Measurements from ENCODE around the gene TPM3.

TPM3 gene

DNA sequence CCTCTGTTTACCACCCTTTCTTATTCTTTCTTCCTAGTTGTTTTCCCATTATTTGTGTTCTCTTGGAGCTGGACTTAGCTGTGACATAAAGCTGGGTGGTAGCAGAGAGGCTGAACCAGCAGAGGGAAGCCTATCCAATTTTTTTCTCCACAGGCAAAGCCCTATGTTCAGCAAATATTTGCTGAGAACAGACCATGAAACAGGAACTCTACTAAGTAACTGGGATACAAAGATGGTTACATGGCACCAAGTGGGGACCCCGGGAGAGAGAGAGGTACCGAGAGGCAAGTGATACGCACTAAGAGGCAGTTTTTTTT, 7.6 kb upstream of the TPM3 start:
- DNase-seq, result no peak

DNA sequence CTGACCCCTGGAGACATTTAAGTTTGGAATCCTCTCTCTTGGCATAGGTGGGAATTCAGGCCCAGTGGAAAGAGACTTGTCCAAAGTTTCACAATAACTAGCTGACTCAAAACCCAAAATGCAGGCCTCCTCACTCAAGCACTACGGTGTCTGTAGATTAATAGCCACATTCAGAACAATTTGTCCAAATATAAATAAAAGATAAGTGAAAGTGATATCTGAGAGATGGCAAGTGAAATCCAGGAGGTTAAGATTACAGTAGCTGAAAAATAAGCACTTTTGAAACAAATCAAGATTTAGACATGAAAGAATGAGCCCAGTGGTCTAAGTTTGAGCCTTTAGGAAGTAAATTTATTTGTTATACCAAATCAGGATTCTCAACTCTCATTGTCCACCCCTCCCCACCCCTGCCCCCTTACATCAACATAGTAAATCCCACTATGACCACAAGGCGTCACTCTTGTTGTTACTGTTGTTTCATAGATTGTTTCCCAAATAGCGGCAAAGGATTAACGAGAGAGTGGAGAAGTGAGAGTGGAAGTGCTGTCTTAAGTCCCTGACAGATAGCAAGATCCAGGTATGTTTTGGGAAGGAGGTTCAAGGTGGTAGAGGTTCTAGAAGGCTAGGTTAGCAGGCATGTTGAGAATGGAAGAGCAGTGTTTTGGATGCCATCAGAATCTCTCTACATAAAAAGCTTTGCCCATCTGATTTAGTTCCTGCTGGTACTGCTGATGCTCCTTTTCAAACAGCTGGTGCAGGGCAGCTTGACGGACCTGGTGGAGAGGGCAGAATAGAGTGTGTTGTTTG, 7.1 kb upstream of the TPM3 start:
- DNase-seq, result no peak

DNA sequence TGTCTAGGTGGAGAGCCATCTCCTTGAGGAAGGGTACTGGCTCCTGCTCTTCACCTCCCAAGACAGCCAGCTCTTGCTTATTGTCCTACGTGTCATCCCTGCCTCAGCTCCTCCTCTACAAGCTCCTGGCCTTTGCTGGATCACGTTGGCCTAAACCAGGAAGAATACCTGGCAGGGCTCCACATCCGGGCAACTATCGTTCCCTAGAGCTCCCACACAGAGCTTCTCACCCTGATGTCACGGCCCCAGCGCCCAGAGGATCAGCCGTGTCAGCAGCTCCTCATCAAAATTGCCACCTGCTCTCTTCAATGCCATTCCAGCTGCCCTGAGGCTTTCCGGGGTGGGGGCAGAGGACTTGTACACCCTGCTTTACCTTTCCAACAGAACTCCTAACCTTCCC, 1.9 kb upstream of the TPM3 start:
- DNase-seq, result no peak

DNA sequence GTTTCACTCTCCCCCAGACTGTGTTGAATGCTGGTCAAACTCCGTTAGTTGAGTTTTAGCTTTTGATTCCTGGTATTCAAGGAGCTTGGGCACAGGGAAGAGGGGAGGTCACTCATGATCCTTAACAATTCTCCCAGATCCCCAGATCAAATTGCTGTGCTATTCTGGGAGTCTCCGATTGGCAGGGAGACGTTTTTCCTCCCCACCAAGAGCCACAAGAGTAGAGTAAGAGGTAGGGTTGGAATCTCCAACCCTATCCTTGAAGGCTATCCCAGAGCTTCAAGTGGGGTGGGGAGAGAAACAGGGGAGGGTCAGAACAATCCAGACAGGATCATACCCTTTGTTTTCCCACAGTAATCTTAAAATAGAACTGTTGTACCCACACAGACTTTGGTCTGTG, 576 bp upstream of the TPM3 start:
- no peak for DNase-seq

DNA sequence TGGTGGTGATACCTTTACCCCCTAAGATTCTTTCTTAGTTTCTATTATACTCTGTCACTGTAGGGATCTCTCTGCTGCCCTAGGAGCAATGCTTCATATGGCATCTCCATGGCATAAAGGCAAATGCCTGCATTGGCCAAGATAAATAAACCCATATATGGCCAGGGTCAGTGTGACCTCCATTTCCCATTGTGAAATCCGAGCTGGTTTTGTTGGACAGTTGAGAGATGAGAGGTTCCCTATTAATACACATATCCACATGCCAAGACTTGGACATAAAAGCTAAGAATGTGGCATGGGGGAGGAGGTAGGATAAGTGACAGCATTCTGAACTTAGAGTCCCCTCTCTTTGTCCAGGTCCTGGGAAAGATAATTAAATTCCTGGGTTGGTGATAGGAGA, 1.4 kb downstream of the TPM3 start:
- DNase-seq, result no peak

DNA sequence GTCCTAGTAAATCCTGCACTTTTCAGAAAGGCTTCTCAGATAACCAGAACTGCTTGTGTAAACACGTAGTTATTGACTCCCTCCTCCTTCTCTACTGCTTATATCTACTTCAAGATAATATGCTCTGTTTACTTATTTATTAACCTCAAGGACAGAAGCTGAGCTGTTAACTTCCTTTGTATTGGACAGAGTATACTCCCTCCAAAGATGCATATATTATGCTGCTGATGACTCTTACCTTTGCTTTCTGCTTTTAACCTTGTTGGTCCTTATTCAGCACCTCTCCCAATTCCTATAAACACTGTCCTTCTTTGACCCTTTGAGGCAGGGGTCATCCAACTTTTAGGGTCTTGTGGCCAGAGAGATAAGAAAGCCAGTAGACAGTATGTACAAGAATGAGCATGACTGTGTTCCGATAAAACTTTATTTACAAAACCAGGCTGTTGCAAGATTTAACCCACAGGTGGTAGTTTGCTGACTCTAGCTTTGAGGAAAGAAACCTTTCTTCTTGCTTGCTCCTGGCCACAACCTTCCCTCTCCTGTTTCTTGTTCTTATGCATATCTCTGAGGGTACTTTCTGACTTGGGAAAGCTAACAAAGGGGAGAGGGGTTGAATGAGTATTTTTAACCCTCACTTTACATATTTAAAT, 4.9 kb downstream of the TPM3 start:
- no peak for DNase-seq

DNA sequence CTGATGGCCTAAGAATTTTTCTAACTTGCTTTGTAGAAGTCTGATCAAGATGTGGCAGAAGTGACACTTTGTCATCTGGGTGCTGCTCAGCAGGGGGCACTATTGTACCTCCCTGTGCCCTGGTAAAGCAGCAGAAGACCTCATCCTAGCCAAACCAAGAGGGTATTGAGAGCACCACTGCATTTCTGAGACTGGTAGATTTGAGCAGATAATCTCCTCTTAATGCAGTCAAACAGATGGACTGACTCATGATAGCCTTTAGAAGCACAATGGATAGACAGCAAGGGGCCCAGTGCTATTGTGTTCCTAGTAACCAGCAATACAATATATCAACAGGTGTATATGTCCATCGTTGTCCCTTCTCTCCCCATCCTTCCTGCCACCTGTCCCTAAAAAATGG, 5.7 kb downstream of the TPM3 start:
- DNase-seq, result no peak

DNA sequence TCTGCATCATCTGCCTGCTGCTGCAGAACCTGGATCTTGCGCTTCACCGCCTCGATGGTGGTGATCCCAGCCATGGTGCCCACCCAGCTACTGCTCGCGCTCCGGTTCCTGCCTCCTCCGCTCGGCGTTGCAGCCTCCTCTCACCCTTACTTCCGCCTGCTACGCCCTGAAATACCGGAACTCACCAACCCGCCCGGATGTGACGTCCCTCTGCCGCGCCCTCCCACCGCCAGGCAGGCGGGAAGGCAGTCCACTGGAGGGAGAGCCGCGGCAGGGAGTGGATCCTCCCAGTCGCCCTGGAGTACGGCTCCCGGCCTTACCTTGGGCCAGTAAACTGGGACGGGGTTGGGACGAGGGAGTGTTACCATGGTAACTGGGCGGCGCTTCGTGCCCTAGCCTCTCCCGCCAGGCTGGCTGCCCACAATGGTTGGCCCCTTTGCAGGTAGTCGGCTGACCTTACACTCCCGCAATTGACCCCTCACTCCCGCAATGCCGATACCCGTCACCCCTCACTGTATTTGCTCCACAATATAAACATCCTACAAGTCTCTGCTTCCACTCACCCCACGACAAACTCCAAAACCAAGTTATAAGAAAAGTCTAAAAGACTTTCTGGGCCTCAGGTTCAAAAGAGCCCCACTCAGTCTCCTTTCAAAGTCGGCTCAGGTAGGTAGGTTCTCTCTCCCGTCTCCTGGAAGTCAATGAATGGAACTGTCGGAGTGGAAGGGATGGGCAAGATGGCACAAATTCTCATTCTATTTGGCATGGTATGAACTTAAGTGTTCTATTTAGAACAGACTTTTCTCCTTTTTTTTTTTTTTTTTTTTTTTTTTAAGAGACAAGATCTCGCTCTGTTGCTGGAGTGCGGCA, 8.6 kb downstream of the TPM3 start:
- peak; percentile 98 for DNase-seq

DNA sequence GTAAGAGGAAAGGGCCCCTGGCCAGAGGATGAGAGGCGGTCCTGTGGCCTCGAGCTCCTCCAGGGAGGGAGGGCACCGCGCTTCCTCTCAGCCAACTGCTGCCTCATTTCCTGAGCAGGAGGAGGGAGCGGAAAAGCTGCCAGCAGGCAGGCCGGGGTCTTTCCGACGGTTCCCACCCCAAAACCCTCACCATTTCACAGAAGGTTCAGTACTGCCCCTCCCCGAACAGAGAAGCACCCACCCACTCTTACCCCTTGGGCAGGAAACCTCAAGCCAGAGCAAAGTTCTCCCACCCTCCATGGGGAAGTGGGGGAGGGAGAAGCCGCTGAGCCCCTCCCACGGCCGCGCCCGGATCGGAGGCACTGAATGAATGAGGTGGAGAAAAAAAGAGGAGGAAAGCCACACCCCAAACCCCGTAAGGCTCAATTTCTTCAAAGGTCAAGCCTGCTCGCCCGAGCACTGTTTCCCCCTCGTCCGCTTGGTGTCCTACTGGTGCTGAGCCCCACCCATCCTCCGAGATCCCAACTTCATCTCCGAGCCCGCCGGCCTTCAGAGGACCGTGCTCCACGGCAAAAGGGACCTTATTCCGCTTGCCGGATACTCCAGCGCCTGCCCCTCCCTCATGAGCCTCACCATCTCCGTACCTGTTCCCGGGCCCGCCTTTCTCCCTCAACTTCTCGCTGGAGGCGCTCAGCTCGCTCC, 9.4 kb downstream of the TPM3 start:
- peak; percentile 83 for DNase-seq

DNA sequence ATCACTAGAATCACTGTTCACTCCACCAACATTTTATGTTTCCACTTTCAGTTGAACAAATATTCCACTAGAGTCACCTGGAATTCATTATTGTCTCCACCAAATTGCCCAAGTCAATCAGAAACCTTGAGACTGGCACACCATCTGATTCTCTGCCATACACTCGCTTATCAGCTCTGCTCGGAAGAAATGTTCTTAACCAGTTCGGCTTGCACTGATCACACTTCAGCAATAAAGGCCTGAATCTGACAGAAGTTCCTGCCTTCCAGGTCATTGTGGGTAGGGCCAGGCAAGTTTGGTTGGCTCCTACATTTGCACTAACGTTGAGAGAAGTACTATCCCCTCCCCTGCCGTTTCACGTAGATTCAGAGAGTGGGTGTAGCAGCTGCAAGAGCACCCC, 10.0 kb downstream of the TPM3 start:
- no peak for DNase-seq

DNA sequence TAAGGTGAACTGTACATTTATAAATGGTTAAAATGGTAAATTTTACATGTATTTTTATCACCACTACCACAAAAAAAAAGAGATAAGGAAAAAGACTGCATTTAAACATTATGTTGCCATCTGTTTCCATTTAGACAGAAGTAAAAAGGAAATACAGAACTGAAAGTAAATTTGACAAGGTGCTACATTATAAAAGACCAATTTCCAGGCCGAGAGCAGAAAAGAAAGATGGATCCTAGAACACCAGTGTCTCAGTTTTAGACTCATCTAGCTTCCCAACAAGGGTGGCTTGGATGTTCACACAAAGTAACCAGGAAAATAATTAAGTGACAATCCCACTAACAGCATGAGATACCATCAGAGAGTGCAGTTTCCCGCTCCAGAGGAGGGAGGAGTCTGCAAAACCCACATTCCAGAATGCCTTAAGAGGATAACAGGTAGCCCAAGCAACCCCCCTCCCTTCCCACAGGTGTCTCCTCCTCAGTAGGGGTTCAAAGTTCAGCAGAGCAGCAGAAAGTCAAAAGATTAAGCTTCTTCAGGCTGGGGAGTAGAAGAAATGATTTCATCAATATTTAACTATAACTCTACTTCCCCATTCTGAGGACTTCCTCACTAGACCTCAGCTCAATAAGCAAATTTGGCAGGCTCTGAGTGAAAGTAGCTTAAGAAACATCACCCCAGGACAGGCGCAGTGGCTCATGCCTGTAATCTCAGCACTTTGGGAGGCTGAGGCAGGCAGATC, 11.8 kb downstream of the TPM3 start:
- no peak for DNase-seq

DNA sequence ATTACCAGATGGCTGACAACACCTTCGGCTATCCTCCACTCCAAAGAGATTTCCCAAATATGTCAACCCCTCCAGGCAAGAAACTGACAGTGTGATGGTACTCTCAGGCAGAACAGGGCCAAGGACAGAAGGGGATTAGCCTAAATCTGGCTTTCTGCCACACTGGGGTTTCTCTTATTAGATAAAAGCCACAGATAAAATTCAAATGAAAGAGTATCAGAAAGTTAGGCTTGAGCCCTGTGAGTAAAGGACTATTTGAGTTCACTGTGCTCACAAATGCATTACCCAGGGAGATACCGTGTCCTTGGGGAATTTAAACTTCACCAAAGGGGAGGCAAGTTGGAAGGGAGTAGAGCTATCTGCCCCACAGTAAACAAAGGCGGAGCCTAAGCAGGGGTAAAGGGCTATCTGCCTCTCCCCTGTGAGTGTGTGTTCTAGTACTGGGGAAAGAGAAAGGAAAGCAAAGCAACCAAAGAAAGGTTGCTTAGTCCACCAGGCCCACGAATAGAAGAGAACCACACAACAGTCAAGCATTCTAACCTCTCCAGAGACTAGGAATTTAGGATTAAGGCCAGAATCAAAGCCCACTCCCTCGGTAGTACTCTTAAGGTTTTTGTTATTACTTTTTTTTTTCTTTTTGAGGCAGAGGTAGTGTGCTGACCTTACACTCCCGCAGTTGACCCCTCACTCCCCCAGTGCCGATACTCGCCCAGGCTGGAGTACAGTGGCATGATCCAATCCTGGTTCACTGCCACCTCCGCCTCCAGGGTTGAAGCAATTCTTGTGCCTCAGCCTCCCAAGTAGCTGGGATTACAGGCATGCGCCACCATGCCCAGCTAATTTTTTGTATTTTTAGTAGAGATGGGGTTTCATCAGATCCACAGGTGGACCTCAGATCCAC, 12.7 kb downstream of the TPM3 start:
- DNase-seq, result no peak

DNA sequence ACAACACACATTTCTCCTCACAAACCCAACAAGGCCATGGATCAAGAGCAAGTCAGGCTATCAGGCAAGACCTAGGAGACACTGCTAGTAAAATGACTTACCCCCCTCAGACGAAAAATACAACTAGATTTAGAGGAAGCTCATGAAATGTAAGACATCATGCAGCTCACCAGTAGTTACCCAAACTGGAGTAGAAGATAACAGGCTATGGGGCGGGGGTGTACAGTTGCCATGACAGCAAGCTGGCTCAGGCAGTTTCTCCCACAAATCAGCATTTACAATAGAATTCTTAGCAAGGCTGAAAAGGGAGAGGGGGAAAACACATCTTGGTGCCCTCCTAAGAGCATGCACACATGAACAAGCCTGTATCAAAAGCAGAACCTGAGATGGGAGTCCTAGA, 13.9 kb downstream of the TPM3 start:
- DNase-seq, result no peak

DNA sequence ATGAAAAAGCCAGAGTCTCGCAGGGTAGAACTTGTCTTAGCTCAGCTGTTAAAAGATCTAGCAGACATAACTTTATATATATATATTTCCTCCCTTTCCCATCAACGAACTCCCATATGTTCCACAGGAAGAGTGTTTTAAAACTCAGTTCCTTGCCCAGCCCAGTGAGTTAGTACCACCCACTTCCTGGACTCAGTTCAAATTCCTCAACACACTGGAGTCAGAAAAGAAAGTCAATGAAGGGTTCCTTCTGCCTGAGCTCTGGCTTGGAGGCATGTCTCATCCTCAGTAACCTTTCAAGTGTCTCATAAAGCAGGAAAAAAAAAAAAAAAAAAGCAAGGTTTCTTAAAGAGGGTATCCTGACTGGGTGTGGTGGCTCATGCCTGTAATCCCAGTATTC, 15.6 kb downstream of the TPM3 start:
- DNase-seq, result no peak

DNA sequence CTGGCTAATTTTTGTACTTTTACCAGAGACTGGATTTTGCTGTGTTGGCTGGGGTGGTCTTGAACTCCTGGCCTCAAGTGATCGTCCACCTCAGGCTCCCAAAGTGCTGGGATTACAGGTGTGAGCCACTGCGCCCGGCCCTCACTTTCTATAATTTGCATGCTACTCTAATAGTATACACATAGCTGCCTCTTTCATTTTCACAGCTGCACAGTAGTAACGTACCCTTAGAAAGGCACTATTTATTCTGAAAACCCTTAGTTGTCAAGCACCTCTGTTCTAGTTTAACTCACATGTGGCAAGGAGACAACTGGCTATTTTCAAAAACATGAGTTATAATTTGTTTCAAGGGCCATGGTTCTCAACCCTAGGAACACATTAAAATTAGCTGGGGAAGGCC, 17.2 kb downstream of the TPM3 start:
- no peak for DNase-seq

DNA sequence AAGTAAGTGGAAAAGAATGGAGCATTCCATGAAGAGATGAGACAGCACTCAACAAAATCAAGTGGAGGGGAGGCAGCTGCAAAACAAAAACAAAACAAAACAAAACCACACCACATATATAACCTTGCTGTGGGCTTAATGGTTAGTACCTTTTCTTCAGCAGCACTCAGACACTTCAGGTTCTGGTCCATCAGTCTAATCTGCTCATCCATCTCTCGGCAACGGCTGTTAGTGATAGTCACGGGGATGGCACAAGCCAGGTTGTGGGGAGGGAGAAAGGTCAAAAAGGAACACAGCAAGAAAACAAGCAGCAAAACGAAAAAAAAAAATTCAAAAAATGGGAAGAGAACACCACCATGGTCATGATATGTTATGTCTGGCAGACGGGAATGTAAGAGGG, 20.0 kb downstream of the TPM3 start:
- no peak for DNase-seq

DNA sequence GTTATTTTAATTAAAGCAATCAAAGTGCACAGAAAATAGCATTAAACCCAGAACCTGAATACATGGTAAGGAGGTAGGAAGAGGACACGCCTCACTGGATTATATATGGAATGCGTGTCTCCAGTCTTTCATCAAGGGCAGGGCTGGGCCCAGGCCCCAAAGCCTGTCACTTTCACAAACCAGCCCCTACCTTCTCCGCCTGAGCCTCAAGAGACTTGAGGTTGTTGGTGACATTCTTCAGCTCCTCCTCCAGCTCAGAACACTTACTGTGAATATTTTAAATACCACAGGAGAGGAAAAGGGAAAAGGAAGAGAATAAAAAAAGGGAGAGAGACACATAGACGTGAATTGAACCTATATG, 20.7 kb downstream of the TPM3 start:
- no peak for DNase-seq

DNA sequence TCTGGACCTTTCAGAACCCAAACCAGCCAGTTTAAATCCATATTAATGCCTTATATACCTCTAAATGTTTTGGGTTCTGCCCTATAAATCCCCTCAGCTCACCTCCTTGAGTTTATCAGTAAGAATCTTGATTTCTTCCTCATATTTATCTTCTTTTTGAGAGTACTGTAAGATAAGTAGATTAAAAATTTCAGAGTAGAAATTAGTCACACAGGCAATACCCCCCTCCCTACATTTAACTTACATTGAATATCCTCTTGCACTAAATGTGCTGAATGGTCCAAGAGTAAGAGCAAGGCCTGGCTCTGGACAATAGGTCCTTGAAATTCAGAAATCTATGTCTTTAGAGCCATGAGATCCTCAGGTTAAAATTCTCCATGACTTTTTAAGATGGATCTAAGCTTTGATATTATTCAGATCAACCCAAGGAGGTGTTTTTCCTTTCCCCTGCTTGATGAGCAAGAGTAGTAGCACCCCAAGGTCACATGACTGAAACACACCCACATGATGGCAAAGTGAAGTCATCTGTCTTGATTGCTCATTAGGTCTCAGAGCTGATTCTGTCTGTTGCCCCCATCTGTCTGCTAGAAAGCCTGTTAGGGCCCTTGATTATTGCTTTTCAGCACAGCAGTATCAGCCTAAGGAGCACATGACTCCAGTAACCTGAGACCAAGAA, 21.2 kb downstream of the TPM3 start:
- no peak for DNase-seq

DNA sequence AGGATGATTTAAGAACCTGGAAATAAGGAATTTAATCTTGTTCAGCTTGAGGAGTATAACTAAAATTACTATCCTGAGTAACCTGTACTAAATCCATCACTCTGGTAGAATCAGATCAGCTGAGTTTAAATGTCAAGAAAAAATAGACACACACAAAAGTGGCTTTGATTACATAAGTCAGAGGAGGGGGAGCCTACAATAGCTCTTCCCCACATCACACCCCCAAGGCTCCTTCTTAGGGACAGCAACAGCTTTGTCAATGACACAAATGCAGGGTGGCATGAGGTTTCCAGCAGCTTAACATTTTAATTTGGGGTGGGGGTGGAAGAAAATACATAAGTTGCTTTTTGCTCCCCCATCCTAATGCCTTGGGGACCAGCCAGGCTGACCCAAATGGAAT, 24.4 kb downstream of the TPM3 start:
- DNase-seq, result no peak

DNA sequence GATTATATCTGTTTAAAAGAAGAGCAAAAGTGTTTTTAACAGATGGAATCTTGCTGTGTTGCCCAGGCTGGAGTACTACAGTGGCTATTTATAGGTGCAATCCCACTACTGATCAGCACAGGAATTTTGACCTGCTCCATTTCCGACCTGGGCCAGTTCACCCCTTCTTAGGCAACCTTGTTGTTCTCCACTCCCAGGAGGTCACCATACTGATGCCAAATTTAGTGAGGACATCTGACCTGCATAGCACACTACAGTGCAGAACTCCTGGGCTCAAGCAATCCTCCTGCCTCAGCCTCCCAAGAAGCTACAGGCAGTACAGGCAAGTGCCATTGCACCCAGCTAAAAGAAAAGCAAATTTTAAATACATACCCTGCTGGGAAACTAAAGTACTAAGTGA, 25.7 kb downstream of the TPM3 start:
- no peak for DNase-seq

DNA sequence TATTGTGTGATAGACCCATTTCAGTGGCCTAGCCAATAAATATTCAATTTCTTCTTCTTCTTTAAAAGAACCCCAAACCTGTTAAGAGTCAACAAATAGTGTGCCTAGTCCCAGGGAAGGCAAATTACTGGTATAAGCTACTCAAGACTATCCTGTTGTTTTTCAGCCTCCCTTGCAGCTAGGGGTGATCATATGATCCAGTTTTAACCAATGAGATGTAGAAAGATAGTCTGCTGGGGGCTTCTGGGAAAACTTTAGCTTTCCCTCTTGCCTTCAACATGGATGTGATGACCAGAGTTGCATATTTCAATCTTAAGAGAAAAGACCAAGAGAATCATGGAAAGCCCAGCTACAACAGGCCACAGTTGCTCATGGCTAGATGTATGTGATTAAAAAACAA, 32.3 kb downstream of the TPM3 start:
- DNase-seq, result no peak
